ENCODE results near the gene DCST1.

DNA sequence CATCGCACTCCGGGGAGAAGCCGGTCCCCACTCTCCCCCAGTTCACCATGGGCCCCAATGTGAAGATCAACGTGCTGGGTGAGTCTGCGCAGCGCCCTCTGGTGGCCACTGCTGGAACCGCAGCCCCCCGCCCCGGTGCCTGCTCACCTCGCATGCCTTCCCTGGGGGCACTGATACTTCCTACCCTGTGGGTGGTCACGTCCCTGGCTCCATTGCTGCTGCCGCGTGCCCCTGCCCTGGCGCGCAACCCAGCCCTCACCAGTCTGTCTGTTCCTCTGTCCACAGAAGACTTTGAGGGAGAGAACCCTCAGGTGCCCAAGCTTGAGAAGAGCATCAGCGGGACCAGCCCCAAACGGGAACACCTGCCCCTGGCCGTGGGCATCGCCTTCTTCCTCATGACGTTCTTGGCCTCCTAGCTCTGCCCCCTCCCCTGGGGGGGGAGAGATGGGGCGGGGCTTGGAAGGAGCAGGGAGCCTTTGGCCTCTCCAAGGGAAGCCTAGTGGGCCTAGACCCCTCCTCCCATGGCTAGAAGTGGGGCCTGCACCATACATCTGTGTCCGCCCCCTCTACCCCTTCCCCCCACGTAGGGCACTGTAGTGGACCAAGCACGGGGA is 52.6 kb downstream of the DCST1 start:
- TF ChIP-seq POLR2A (IDR thresholded peaks at IDR 0.05; ENCODE audit: low read depth, low read length) (no peak), POU2F2 (IDR thresholded peaks at IDR 0.05; ENCODE audit: low read depth, low read length) (no peak), POLR2AphosphoS5 (IDR thresholded peaks at IDR 0.05; ENCODE audit: low read depth, low read length) (no peak)

Measured in GM12891 (cell line).